Hematopoietic multipotent progenitor cell treated with erythropoietin and hydrocortisone succinate and interleukin-3 and kit ligand, for 4 days (in vitro differentiated cells): ENCODE results near the gene CAP2.
"Not testable (repeated sequence)": the region's sequence is repeated elsewhere in the genome, so short reads cannot be mapped to it uniquely, and the experiment has no call there.

Source experiments
- DNase-seq: peaks from one replicate; pipeline ENCODE4 v3.0.0-alpha.2; 2015

Gene CAP2

GRCh38 chr6:17506962-17507361, 113.6 kb downstream of the CAP2 start:
- no peak for DNase-seq

DNA sequence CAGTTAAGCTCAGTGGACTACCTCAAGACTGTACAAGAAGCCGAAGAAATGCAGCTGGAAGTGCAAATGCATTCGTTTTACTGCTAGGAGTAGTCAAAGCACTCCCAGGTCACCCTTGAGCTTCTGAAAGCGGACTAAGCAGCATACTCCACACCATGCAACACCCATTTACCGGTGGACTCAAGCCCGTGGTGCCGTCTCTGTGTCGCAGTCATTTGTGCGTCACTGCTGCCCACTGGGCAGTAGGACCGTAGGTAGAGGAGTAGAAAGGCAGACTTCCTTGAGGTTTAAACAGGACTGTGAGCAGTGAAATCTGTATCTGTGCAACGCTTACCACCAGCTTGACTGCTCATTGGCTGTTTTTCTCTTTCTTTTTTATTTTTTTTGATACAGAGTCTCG, 117.7 kb downstream of the CAP2 start:
- no peak for DNase-seq

DNA sequence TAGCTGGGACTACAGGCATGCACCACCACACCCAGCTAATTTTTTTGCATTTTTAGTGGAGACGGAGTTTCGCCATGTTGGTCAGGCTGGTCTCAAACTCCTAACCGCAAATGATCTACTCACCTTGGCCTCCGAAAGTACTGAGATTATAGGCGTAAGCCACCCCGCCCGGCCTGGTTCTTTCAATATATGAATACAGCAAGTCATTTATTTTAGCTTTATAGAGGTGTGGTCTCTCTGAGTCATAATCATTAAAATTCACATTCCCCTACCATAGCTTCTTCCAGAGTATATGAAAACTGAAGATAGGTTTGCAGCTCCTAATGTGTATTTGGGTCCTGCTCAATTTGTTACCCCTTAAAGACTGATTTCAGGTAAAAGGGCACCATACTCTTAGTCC, 118.2 kb downstream of the CAP2 start:
- no peak for DNase-seq

DNA sequence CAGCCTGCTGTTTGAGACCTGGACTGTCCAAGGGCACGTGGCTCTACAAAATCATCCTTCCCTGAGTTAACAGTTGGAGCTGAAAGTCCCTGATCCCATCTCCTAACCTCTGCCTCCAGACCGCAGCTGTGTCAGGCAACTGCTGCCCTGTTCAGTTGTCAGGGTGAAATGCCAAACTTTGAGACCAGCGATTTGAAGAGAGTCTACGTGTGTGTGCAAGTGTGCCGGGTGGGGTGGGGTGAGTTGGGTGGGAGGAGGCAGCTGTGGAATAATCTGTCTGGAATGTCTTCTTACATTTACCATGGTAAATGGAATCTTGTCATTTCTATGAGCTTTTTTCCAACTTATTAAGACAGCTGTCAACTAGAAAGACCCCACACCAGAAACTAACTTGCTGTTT, 125.7 kb downstream of the CAP2 start:
- no peak for DNase-seq

DNA sequence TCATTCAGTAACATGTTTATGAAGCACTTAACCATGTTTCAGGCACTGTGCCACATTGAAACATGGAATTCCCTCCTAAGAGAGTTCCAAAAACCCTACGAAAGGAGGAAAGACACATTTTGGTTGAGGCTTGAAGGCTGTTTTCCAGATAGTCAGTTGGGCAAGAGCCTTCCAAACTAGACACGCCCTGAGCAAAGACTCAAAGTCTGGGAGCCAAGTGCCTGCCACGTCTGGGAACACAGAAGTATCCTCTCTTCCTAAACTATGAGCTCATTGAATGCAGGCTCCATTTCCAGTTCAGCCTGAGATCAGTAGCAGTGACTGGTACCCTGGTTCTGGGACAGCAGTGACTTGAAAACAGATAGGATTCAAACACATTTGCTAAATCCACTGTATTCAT, 132.2 kb downstream of the CAP2 start:
- no peak for DNase-seq

GRCh38 chr6:17527076-17527475, 133.7 kb downstream of the CAP2 start:
- DNase-seq: no peak

GRCh38 chr6:17530321-17530835, 137.0 kb downstream of the CAP2 start:
- DNase-seq: no peak

- no peak for DNase-seq
Observed at GRCh38 chr6:17536586-17536985, 143.2 kb downstream of the CAP2 start.

- DNase-seq: no peak
Observed at GRCh38 chr6:17542243-17542642, 148.8 kb downstream of the CAP2 start.

- DNase-seq: not testable (repeated sequence)
Observed at GRCh38 chr6:17545681-17546080, 152.3 kb downstream of the CAP2 start.

DNA sequence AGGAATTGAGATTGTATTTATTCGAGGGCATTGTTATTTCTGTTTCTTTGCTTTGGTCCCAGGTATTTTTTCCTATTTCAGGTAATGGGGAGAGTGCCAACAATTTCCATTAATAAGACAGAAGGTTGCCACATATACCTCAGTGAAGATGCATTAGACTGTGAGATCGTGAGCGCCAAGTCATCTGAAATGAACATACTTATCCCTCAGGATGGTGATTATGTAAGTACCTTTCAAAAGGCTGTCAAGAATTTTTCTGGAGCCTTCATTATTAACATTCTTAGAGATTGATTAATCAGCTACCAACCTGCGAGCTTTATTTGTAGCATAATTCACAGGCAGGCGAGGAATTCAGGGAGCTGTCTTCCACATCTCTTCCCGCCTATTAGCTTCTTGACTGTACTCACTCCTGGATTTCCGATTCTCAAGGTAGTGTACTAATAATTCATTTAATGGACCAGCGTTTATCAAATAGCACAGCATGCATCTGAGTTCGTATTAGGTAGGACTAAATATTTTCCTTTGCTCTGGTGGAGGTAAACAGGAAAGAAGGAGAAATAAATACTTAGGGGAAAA, 158.1 kb downstream of the CAP2 start:
- DNase-seq: no peak

GRCh38 chr6:17552861-17553260, 159.5 kb downstream of the CAP2 start:
- no peak for DNase-seq

DNA sequence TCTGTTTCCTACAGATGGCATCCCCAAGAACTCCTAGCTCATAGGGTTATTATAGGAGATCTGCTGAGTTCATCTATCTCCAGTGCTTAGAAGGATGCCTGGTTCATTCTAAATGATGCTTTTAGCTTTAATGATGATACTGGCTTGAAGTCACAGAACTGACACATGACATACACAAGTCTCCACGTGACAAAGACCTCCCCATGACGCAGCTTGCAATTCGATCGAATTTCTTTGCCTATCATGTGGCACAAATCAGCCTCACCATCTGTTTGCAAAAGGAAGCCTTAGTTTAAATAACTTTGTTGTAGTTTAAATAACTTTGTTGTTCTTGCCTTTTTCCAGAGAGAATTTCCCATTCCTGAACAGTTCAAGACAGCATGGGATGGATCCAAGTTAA, 162.6 kb downstream of the CAP2 start:
- DNase-seq: no peak

- DNase-seq: no peak
Observed at GRCh38 chr6:17562636-17563035, 169.2 kb downstream of the CAP2 start.

- DNase-seq: no peak
Observed at GRCh38 chr6:17565399-17565798, 172.0 kb downstream of the CAP2 start.

GRCh38 chr6:17574866-17575560, 181.6 kb downstream of the CAP2 start:
- DNase-seq: no peak

- no peak for DNase-seq
Observed at GRCh38 chr6:17577059-17577458, 183.7 kb downstream of the CAP2 start.

DNA sequence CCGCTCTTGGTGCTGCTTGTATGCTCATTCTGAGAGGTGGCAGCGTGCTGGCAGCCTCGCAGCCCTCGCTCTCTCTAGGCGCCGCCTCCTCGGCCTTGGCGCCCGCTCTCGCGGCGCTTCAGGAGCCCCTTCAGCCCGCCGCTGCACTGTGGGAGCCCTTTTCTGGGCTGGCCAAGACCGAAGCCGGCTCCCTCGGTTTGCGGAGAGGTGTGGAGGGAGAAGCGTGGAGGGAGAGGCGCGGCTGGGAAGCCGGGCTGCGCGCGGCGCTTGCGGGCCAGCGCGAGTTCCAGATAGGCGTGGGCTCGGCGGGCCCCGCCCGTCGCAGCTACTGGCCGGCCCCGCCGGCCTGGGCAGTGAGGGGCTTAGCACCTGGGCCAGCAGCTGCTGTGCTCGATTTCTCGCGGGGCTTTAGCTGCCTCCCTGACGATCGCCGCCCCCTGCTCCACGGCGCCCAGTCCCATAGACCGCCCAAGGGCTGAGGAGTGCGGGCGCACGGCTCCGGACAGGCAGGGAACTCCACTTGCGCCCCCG, 187.2 kb downstream of the CAP2 start:
- peak; percentile 72 for DNase-seq

DNA sequence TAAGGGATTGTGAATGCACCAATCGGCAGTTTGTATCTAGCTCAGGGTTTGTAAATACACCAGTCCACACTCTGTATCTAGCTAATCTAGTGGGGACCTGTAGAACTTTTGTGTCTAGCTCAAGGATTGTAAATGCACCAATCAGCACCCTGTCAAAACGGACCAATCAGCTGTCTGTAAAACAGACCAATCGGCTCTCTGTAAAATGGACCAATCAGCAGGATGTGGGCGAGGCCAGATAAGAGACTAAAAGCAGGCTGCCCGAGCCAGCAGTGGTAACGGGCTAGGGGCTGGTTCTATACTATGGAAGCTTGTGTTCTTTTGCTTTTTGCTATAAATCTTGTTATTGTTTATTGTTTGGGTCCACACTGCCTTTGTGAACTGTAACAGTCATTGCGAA, 187.9 kb downstream of the CAP2 start:
- not testable (repeated sequence) for DNase-seq

DNA sequence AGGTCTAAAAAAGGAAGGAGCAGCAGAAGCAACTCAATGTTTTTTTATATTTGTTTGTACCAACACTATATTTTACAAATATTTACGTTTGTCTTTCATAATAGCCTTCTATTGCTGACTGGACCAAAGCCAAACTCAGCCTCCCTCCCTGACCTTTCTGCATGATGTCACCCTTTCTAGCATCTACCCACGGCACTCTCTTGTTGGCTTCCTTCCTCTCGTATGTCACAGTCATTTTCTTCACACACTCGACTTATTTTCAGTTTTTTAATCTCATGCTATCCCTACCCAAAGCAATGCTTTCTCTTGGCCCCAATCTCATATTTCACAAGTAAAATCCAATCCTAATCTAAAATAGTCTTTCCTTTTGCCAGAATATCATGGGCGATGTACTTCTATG, 190.4 kb downstream of the CAP2 start:
- no peak for DNase-seq

DNA sequence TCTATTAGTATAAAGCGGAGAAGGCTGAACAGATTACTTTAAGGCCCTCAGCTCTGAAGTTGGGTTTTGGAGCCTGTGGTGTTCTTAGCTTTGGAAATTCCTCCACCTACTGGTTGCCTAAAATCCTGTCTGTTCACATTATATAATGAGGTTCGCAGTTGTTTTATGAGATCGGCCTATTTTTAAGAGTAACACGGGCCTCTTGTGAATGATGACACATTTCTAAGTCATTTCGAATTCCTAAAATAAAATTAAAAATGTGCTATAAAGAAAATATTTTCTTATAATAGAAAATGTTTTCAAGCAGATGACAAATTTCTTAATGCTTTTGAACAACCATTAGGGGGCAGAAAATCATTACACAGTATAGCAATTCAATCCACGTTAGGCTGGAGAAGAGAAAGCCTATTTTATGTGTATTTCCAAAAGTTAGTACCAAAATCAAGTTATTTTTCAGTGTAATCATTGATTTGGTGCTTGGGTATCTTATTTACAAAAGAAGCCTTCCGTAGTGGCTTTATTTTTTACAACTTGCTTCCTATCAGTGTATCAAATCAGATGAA, 190.9 kb downstream of the CAP2 start:
- peak; percentile 83 for DNase-seq

DNA sequence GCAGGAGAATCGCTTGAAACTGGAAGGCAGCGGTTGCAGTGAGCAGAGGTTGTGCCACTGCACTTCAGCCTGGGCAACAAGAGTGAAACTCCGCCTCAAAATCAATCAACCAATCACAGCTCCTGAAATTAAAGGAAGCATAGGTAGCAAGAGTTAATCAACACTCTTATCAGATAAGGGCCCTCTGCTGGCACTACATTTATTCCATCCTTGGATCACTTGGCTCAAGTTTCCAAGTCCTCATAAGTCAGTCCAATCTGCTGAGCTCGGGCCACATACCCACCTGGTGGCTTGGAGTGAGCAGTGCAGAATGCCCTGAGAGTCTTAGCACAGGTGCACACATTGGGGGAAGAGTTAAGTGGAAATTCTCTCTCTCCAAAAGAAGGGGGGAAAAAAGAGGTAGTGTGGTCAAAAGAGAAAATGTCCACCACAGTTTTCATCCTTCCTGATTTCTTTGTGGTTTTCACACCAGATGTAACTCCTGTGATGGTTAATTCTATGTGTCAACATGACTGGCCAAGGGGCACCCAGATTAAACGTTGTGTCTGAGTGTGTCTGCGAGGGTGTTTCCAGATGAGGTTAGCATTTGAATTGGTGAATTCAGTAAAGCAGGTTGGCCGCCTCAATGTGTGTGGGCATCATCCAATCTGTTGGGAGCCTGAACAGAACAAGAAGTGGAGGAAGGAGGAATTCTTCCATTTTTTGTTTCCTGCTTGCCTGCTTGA, 192.5 kb downstream of the CAP2 start:
- peak; percentile 42 for DNase-seq

DNA sequence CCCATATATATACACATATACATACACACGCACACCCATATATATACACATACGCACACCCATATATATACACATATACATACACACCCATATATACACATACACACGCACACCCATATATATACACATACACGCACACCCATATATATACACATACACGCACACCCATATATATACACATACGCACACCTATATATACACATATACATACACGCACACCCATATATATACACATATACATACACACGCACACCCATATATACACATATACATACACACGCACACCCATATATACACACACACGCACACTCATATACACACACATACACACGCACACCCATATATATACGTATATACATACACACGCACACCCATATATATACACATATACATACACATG, 193.2 kb downstream of the CAP2 start:
- not testable (repeated sequence) for DNase-seq

DNA sequence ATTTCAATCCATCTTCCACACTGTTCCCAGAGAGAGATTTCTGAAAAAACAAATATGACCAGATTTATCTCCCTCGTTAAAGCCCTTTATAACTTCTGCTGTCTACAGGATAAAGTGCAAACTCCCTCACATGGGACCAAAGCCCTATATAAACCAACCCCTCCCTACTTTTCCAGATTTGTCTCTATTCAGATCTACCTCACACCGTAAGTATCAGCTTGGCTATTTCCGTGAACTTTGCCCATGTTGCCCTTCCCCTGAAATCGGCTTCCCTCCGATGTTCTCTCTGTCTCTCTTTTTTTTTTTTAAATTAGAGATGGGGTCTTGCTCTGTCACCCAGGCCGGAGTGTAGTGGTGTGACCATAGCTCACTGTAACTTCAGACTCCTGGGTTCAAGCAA, 194.6 kb downstream of the CAP2 start:
- no peak for DNase-seq
